ENCODE results near the gene FEM1B. TPM values are rescaled to one million over a fixed set of nuclear protein-coding genes. Genes with fewer than 3 reads are reported as not detected.
A peak's percentile ranks its signal among the peaks of the same experiment; 100 is the strongest.

The FEM1B gene
- polyA plus RNA-seq, 1 donor from 2014 or later: 21.5 TPM

DNA sequence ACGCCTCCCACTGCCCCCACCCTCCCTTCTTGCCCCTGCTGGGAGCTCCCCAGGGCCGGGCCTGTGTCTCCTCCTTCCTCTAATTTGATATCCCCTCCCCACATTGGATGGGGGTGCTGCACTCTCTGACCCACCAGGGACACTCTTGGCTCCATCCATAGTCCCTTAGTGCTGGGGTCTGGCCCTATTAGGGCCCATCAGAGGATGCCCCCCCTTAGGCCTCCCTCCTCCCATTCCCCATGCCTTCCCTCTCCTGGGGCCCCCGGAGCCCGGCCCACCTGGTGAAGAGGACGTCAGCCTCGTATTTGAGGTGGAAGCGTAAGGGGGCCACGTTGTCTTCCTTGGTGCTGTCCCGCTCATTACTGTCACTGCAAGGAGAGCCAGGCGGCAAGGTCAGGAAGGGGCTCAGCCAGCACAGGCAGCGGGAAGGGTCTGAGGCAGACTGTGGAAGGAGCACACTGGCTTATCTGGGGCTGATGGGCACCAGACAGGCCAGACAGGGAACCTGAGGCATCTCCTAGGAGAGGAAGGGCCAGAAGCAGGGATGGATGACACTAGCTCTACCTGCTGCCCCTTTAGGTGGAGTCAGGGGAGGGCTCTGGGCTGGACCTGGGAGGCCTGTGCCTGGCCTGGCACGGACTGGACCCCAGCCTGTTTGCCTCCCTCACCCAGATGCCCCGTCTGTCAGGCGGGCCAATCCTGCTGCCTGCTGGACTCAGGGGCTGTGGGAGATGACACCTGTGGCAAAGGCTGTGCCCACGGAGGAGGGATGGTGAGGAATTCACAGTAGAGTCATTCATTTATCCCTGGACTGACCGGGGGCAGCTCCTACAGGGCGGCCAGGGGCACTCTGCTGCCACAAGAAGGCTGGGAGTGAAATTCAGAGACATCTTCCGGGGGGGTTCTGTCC, 36.2 kb downstream of the FEM1B start:
- Mint-ChIP-seq H3K27ac (no peak overlapping the region), H3K9me3 (no peaks in the 10 kb centered on the region), H3K4me3 (no peak overlapping the region), H3K4me1 (peaks cover 0 to 3% (median 0%) of the 10 kb centered on the region in 3 donors), H3K27me3 (peaks cover 5% of the 10 kb centered on the region), H3K36me3 (no peaks in the 10 kb centered on the region)

DNA sequence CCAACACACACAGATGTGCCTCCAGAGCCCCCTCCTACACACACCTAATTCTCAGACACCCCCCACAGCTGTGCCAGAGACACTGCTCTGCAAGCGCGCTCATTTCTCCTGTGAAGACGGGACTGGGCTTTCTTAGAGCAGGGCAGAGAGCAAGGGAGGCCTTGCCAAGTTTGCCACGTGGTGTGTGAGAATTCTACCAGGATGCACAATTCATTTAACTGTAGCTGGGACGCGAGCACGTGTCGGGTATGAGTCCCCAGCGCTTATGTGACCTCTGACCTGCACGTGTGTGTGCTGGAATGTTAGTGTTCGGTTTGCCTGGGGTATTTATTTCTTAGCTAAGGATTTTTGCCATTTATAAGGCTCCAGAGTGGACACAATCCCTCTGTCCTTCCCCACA, 37.0 kb downstream of the FEM1B start:
- H3K4me3 Mint-ChIP-seq: no peak overlapping the region
- H3K36me3 Mint-ChIP-seq: no peaks in the 10 kb centered on the region
- peaks cover 5% of the 10 kb centered on the region for H3K27me3 Mint-ChIP-seq
- H3K4me1 Mint-ChIP-seq: peaks cover 0 to 3% (median 0%) of the 10 kb centered on the region in 3 donors
- no peak overlapping the region for H3K27ac Mint-ChIP-seq
- no peaks in the 10 kb centered on the region for H3K9me3 Mint-ChIP-seq

DNA sequence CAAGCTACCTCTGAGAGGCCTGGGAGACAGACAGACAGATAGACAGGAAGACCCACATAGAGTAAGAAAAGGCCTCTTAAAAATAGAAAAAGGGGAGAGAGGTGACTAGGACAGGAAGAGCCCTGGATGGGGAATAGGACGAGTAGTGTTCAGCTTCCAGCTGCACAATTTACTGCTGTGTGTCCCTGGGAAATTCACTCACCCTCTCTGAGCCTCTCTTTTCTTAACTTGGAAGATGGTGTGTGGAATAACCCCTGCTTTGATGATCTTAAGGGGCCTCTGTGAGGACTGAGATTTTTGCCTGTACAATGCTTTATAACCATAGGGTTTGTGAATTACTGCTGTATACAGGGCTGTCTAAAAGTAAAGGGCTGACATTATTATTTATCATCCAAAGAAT, 37.5 kb downstream of the FEM1B start:
- no peak overlapping the region for H3K4me3 Mint-ChIP-seq
- H3K36me3 Mint-ChIP-seq: no peaks in the 10 kb centered on the region
- H3K9me3 Mint-ChIP-seq: no peaks in the 10 kb centered on the region
- peaks cover 5% of the 10 kb centered on the region for H3K27me3 Mint-ChIP-seq
- H3K4me1 Mint-ChIP-seq: peaks cover 0 to 3% (median 0%) of the 10 kb centered on the region in 3 donors
- no peak overlapping the region for H3K27ac Mint-ChIP-seq

DNA sequence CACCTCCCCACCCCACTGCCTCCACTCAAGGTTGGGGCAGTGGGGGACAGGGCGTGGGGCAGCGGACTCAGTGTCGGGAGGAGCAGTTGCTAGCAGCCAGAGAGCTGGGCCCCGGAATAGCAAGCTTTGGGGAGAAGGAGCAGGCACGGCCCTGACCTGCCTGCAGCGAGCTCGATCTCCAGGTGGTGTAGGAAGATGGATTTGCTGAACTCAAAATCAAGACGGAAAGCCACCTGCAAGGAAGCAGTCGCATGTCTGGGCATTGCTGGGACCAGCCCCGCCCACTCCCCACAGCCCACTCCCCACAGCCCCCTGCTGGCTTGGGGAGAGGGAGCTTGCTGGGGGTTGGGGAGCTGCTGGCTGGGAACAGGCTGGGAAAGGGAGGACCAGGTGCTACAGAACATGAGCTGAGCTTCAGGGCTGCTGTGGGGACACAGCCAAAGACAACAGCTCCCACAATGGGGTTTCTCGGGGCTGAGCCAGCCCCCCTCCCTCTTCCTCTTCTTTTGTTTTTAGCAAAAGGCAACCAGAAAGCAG, 38.0 kb downstream of the FEM1B start:
- Mint-ChIP-seq H3K4me3 (no peak overlapping the region), H3K4me1 (peaks cover 0 to 3% (median 0%) of the 10 kb centered on the region in 3 donors), H3K27ac (no peak overlapping the region), H3K9me3 (no peaks in the 10 kb centered on the region), H3K27me3 (peaks cover 5% of the 10 kb centered on the region), H3K36me3 (peaks cover 1% of the 10 kb centered on the region)

DNA sequence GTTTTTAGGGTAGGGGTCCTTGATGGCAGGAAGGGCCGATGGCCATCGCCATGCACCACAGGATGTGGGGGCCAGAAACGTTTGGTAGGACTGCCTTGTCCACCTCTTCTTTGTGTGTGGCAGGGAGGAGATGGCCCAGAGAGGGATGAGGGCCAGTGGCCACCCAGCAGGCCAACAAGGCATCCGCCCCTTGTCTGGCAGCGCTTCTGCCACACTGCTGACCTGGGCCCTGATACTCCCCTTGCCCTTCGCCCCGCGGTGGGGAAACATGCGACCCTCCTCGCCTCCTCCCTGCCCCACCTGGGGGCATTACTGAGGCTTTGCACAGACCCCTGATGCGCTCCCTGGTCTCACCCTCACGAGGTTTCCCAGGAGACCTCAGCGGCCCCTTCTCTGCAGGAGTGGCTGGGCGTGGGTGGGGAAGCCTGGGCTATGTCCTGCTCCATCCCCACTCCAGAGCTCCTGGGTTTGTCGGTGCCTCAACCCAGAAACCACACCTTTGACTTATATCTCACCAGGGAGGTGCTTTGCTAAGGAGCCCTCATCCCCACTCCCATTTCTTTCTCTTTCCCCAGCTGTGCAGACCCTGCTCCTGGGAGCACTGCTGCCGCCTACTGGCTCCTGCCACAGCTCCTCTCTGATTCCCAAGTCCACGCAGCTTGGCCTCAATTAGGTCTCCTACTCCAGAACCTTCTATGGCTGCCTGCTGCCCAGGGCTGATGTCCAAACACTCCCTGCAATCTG, 38.7 kb downstream of the FEM1B start:
- peaks cover 5% of the 10 kb centered on the region for H3K27me3 Mint-ChIP-seq
- H3K27ac Mint-ChIP-seq: no peak overlapping the region
- peaks cover 0 to 3% (median 0%) of the 10 kb centered on the region in 3 donors for H3K4me1 Mint-ChIP-seq
- no peaks in the 10 kb centered on the region for H3K9me3 Mint-ChIP-seq
- H3K36me3 Mint-ChIP-seq: peaks cover 1% of the 10 kb centered on the region
- no peak overlapping the region for H3K4me3 Mint-ChIP-seq

DNA sequence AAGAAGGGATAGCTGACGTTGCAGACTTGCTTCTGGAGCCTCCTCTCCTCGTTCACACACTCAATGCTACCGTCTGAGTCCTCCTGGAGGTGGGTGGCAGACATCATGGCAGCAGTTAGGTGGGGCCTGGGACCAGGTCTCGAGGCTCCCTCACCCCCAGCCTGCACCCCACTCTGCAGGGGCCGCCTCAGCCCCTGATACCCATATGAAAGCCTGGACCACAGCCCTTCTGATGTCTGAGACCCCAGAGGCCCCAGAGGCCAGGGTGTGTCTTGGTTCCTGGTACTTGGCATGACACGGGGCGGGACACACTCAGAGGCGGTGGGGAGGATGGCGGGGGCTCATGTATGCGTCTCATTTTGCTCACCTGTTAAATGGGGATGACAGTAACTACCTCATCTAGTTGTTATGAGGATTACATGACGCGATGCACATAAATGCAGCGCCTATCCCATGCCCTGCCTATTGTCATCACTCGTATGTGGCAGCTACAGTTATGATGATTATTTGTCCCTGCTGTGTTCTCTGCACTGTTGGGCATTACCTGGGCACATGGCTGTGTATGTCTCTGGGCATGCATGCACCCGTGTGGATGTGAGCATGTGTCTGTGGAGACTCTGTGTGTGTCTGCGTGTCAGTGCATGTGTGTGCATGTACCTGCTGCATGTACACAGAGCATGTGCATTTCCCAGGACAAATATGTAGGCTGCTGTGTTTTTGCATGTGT, 39.9 kb downstream of the FEM1B start:
- Mint-ChIP-seq H3K4me3 (no peak overlapping the region), H3K4me1 (peaks cover 0 to 3% (median 0%) of the 10 kb centered on the region in 3 donors), H3K36me3 (peaks cover 1% of the 10 kb centered on the region), H3K27me3 (peaks cover 3% of the 10 kb centered on the region), H3K9me3 (no peaks in the 10 kb centered on the region), H3K27ac (no peak overlapping the region)

- no peaks in the 10 kb centered on the region for H3K9me3 Mint-ChIP-seq
- H3K27me3 Mint-ChIP-seq: peaks cover 3% of the 10 kb centered on the region
- peak overlapping the region in 1 of 4 donors; percentile 68 for H3K4me3 Mint-ChIP-seq
- no peak overlapping the region for H3K27ac Mint-ChIP-seq
- H3K4me1 Mint-ChIP-seq: peaks cover 0 to 3% (median 0%) of the 10 kb centered on the region in 3 donors
- H3K36me3 Mint-ChIP-seq: peaks cover 1% of the 10 kb centered on the region
Measured at GRCh38 chr15:68318008-68318835, 40.7 kb downstream of the FEM1B start.

- Mint-ChIP-seq H3K4me1 (peaks cover 0 to 3% (median 0%) of the 10 kb centered on the region in 3 donors), H3K4me3 (no peak overlapping the region), H3K36me3 (peaks cover 1% of the 10 kb centered on the region), H3K27ac (no peak overlapping the region), H3K9me3 (no peaks in the 10 kb centered on the region), H3K27me3 (peaks cover 6% of the 10 kb centered on the region)
Measured at GRCh38 chr15:68318931-68319909, 41.7 kb downstream of the FEM1B start.

DNA sequence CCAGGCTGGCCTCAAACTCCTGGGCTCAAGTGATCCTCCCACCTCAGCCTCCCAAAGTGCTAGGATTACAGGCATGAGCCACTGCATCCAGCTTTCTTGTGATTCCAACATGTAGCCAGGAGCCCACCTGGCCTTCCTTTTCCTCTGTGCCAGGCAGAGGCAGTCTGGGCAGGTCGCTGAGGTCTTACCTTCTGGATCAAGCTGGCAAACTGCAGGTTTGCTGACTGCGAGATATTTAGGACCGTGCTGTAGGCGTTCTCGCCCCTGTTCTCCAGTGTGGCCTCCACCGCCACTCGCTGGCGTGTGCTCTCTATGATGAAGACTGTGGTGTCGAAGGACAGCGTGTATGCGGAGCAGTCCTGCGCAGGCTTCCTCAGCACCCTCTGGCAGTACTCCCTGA, 42.5 kb downstream of the FEM1B start:
- peaks cover 0 to 3% (median 0%) of the 10 kb centered on the region in 3 donors for H3K4me1 Mint-ChIP-seq
- no peak overlapping the region for H3K27ac Mint-ChIP-seq
- peaks cover 1% of the 10 kb centered on the region for H3K36me3 Mint-ChIP-seq
- no peaks in the 10 kb centered on the region for H3K9me3 Mint-ChIP-seq
- peaks cover 8% of the 10 kb centered on the region for H3K27me3 Mint-ChIP-seq
- peak overlapping the region in 1 of 4 donors; percentile 15 for H3K4me3 Mint-ChIP-seq

- Mint-ChIP-seq H3K27me3 (peaks cover 11% of the 10 kb centered on the region), H3K4me3 (no peak overlapping the region), H3K36me3 (peaks cover 1% of the 10 kb centered on the region), H3K4me1 (peaks cover 0 to 3% (median 0%) of the 10 kb centered on the region in 3 donors), H3K27ac (no peak overlapping the region), H3K9me3 (no peaks in the 10 kb centered on the region)
Measured at GRCh38 chr15:68321229-68321628, 43.7 kb downstream of the FEM1B start.

- no peaks in the 10 kb centered on the region for H3K9me3 Mint-ChIP-seq
- peaks cover 11% of the 10 kb centered on the region for H3K27me3 Mint-ChIP-seq
- peaks cover 1% of the 10 kb centered on the region for H3K36me3 Mint-ChIP-seq
- no peak overlapping the region for H3K4me3 Mint-ChIP-seq
- H3K4me1 Mint-ChIP-seq: no peaks in the 10 kb centered on the region
- no peak overlapping the region for H3K27ac Mint-ChIP-seq
Measured at GRCh38 chr15:68322796-68323195, 45.3 kb downstream of the FEM1B start.

- no peak overlapping the region for H3K4me3 Mint-ChIP-seq
- H3K9me3 Mint-ChIP-seq: no peaks in the 10 kb centered on the region
- H3K27ac Mint-ChIP-seq: peak overlapping the region in 1 of 3 donors; percentile 5
- H3K27me3 Mint-ChIP-seq: peaks cover 18% of the 10 kb centered on the region
- H3K4me1 Mint-ChIP-seq: no peaks in the 10 kb centered on the region
- H3K36me3 Mint-ChIP-seq: no peaks in the 10 kb centered on the region
Measured at GRCh38 chr15:68325726-68326125, 48.2 kb downstream of the FEM1B start.

GRCh38 chr15:68326711-68327354, 49.3 kb downstream of the FEM1B start:
- Mint-ChIP-seq H3K27ac (no peak overlapping the region), H3K27me3 (peaks cover 19% of the 10 kb centered on the region), H3K4me1 (no peaks in the 10 kb centered on the region), H3K4me3 (no peak overlapping the region), H3K36me3 (no peaks in the 10 kb centered on the region), H3K9me3 (no peaks in the 10 kb centered on the region)

All from IgD-negative memory B cell (primary cell).